Kidney capillary endothelial cell (primary cell): Measurements from ENCODE around the gene C5AR1.
A peak's percentile ranks its signal among the peaks of the same experiment; 100 is the strongest.
"Not testable (repeated sequence)": the region's sequence is repeated elsewhere in the genome, so short reads cannot be mapped to it uniquely, and the experiment has no call there.

Source experiments
- DNase-seq: peaks from one replicate; pipeline ENCODE4 v3.0.0-alpha.2; 2018; ENCODE audit warnings: low spot score

The C5AR1 gene

DNA sequence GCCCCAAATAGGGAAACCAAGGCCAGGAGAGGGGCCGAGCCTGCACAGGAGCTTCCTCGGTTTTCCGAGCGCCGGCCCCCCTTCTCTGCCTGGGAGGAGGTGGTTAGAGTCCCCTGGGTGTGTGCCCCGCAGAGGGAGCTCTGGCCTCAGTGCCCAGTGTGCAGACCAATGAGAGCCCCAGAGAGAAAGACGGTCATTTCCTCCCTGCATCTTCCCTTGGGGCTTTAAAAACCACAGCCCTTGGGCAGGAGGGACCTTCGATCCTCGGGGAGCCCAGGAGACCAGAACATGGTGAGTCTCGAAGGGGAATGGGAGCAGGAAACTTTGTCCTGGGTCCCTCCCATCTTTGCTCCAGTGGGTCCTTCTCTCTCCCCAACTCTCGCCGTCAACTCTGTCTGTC is at the start of gene C5AR1:
Gene C5AR1, plus strand, starts transcription at position 254 of the 400 bp plus-strand sequence. Its CDS starts 35 bp downstream, at position 289.
- no peak for DNase-seq

DNA sequence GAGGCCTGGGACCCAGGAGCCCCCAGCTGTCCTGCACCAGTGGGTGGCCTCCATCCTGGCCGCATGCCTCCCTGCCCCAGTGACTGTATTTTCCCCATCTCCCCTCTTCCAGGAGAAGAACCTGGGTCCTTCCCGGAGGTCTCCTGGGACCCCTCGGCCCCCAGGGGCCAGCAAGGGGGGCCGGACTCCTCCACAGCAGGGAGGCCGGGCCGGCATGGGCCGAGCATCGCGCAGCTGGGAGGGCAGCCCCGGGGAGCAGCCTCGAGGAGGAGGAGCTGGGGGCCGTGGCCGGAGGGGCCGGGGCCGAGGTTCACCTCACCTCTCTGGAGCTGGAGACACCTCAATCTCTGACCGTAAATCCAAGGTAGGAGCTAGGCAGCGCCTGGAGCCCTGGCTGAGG is 49.2 kb upstream of the C5AR1 start:
- no peak for DNase-seq

DNA sequence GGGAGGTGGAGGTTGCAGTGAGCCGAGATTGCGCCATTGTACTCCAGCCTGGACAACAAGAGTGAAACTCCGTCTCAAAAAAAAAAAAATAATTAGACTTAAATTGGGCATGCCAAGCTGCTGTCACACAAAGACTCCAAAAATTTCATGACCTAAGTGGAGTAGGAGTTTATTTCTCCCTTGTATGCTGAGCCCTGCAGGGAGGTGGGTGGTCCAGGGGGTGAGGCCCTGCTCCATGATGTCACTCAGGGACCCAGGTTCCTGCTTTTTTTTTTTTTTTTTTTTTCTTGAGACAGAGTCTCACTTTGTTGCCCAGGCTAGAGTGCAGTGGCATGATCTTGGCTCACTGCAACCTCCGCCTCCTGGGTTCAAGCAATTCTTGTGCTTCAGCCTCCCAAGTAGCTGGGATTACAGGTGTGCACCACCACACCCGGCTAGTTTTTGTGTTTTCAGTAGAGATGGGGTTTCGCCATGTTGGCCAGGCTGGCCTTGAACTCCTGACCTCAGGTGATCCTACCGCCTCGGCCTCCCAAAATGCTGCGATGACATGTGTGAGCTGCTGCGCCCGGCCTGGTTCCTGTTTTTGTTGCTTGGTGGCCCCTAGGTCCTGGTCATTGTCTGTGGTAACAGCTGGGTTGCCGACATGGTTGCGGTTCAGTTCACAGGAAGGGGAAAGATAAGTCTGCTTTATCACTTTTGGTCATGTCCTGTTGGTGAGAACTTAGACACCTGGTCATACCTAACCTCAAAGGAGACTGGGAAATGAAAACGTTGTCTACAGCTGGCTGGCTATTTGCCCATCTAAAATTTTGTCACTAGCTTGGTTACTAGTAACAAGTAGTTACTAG is 47.5 kb upstream of the C5AR1 start:
- not testable (repeated sequence) for DNase-seq

DNA sequence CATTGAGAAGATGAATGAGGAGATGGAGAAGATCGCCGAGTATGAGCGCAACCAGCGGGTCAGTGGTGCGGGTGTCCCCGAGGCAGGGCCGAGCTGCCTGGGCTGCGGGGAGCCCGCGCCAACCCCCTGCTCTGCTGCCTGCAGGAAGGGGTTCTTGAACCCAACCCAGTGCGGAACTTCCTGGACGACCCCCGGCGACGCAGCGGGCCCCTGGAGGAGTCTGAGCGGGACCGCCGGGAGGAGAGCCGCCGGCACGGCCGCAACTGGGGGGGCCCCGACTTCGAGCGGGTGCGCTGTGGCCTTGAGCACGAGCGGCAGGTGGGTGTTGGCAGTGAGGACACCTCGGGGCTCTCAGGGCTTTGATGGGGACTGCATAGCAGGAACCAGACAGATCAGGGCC is 45.0 kb upstream of the C5AR1 start:
- DNase-seq, result no peak

DNA sequence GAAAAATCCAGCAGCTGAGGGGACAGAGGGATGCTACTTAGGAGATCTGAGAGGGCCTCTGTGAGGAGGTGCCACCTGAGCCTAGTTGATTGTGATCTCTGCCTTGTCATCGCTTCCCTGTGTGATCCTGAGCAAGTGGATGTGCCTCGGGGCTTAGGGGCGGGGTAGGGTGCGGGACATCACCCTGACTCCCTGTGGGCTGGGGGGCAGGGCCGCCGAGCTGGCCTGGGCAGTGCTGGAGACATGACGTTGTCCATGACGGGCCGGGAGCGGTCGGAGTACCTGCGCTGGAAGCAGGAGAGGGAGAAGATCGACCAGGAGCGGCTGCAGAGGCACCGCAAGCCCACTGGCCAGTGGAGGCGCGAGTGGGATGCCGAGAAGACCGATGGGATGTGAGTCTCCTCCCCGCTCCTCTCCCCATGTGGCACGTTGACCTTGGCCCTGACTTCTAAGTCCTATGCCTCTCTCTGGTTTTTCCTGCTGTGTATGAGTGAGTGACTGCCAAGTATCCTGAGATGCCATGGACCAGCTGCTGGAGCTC is 43.2 kb upstream of the C5AR1 start:
- DNase-seq, result no peak

DNA sequence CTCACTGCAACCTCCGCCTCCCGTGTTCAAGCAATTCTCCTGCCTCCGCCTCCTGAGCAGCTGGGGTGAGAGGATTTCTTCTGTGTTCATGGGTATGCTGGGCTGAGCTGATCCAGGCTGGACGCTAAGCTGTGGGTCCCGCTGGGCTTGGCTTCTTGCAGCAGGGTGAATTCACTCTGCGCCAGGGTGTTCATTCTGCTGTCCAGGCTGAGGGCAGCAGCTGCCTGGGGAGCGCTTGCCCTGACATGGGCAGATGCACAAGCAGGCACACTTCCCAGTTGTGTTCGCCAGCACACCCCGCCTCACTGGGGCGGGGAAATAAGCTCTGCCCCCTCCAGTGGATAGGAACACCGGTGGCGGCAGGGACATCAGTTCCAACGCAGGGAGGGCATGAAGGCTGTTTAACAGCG is 42.3 kb upstream of the C5AR1 start:
- no peak for DNase-seq

DNA sequence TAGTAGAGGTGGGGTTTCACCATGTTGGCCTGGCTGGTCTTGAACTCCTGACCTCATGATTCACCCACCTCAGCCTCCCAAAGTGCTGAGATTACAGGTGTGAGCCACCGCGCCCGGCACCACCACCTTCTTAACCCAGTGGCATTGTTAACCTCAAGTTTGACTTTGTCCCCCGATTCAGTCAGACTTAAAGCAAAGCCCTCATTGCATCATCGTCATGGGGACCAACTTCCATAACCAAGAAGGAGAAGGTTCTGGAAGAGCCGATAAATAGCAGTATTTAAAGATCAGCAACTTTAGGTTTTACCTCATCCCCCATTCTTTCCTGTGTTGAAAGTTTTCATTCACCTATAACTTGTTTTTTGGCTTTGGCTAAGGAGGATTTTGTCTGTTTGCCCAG is 41.6 kb upstream of the C5AR1 start:
- no peak for DNase-seq

DNA sequence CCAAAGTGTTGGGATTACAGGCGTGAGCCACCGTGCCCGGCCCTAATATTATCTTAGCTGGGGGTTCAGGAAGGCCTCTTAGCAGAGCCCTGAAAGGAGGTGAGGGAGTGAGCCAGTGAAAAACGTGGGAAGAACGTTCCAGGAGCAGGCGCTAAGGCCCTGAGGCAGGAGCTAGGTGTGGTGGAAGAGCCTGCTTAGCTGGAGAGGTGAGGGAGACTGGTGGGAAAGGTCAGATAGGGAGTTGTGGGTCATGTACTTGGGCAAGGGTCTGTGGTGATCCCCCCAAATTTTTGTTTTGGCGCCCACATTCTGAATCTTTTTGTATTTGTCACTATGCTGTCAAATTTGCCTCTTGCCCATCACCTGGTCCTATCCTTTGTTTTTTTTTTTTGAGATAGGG is 40.1 kb upstream of the C5AR1 start:
- DNase-seq, result no peak

DNA sequence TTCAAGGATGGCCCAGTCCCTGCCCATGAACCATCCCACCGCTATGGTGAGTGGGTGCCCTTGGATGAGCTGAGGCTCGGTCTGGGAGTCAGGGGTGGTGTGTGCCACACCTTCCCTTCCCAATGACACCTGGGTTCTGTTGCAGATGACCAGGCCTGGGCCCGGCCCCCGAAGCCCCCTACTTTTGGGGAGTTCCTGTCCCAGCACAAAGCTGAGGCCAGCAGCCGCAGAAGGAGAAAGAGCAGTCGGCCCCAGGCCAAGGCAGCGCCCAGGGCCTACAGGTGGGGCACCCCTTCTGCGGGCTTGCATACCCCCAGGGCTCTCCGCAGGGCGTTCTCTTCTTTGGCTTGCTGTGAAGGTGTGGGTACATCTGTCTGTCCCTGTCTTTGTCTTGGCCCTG is 39.3 kb upstream of the C5AR1 start:
- no peak for DNase-seq

DNA sequence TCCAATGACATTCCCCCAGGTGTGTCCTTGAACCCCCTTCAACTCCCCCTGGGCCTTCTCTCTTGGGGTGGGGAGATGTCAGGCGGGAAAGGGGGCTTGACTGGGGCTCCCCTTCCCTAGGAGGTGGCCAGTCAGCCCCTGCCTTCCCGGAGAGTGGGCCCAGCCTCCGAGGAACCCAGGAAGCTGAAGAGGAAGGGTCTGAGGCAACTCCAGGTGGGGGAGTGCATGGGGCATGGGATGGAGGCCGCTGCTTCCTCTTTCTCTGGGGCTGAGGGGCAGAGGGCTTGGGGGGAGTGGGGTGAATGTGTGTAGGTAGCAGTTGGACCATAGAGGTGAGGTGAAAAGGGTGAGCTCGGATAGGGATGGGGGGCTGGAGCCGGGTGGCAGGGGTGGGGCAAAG is 37.7 kb upstream of the C5AR1 start:
- DNase-seq, result no peak

DNA sequence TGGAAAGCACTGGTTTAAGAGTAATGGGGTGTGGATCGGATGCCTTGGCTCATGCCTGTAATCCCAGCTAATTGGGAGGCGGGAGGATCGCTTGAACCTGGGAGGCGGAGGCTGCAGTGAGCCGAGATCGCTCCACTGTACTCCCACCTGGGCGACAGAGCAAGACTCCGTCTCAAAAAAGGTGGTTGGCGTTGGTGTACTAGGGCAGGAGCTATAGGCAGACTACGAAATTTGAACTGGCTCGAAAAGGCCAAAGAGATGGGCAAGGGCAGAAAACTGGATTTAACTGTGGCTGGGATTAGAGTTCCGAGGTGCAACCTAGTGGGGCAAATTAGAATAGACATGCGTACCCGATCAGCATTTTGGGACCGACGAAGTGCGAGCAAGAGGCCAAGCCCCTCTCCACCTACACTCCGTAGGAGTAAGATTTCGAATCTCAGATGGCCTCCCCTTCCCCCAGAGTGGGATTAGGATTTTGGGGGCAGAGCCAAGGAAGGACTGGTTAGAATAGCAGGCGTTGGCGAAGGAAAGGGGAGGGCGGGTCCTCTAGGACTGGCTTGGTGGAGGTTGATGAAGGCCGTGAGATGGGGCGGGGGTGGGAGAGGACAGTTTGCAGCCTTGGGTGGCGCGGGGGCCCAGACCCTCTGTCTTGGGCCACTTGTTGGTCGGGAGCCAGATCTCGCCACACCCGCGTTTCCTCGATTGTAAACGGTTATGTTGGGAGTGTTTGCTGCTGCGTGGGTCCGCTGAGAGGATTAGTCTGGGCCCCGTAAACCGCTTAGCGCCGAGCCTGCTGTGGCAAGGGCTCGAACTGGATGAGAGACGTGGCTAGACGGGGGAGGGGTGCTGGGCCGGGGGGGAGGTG is 37.0 kb upstream of the C5AR1 start:
- no peak for DNase-seq

DNA sequence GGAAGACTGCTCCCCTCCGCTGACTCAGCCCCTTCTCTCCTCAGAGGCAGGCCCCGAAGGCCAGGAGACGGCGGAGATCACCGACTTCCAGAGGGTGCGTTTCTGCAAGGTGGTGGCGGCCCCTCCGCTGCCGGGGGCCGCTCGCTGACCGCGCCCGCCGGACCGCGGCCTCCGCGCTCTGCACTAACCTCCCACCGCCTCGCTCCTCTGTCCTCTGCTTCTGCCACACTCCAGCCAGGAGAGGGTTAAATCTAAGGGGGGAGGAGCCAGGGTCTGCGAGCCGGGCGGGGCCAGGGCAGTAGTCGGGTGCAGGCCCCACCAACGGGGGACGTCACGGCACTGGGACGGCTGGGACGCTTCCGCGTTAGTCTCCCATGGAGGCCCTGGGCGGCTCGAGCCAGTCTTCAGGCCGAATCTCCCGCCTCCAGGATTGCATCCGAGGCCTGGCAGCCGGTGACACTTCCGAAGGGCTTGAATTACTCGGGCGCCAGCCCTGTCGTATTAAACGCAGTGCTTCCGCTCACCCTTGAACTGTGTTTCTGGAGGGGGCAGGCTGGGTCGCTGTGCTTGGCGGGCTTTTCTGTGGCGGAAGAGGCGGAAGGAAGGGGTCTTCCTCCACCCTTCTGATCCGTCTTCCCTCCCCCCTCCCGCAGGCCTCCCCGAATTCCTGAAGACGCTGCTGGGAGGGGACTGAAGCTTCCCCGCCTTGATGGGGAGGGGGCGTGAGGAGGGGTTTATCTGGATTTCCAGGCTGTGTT is 36.2 kb upstream of the C5AR1 start:
- DNase-seq, result peak; percentile 82

DNA sequence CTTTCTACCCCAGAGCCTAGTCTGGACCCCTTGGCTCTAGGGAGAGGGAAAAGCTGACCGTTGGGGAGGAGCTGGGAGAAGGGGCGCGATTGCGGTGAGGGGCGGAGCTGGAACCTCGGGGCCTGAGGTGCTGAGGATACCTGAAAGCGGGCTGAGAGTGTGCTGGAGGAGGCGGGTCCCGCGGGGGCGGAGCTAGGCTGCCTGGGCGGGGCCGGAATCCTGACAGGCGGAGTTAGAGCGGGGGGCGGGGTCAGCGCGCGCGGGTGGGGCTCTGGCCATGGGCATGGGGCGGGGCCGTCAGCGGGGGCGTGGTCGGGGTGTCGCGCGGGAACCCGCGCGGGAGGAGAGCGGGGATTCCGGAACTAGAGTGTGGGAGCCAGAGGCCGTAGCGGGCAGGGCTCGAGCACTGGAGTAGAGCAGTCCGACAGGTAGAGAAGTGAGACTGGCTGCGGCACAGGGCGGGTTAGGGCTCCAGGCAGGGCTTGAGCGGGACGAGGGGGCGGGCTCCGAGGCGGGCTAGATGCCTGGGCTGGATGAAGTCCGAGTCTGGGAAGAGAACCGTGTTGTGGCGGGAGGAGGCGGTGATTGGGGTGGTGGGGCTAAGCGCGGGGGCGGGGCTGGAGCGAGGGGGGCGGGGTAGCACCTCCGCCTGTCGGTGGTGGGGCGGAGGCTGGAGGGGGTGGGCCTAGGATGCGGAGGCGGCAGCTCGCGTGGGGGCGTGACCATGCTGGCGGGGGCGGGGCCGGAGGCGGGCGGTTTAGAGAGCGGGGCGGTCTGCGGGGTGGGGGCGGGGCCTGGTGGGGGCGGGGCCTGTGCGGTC is 35.4 kb upstream of the C5AR1 start, which contains the start of gene INAFM1:
Gene INAFM1, plus strand, starts transcription at position 815 of the 820 bp plus-strand sequence. CDS start 35 bp downstream, outside the sequence.
- DNase-seq, result peak; percentile 85

DNA sequence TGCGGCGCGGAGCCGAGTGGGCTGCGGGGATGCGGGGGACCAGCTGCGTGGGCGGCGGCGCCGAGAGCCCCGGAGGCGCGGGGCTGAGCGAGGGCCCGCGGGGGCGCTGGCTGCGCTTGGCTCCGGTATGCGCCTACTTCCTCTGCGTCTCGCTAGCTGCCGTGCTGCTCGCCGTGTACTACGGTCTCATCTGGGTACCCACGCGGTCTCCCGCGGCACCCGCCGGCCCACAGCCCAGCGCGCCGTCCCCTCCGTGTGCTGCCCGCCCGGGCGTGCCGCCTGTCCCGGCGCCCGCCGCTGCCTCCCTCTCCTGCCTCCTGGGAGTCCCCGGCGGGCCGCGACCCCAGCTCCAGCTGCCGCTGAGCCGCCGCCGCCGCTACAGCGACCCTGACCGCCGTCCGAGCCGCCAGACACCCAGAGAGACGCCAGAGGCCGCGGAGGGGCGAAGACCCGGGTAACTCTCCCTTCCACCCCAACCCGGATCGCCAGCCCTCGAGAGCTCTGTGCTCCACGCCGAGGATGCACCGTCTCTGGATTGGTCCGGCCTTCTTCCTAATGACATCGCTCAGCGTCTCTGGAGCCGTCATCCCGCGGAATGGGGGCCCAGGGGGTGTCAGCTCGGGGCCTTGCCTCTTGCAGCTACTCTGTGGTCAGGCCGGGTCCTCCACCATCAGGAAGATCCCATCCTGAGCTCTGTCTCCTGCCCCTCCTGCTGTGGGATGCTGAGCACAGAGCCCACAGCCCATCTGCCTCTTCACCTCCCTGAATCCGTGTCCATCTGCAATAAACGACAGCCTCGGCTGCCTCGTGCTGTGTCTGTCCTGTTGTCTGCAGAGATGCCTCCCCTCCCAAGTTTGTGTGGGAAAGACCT is 34.5 kb upstream of the C5AR1 start:
- DNase-seq, result no peak

DNA sequence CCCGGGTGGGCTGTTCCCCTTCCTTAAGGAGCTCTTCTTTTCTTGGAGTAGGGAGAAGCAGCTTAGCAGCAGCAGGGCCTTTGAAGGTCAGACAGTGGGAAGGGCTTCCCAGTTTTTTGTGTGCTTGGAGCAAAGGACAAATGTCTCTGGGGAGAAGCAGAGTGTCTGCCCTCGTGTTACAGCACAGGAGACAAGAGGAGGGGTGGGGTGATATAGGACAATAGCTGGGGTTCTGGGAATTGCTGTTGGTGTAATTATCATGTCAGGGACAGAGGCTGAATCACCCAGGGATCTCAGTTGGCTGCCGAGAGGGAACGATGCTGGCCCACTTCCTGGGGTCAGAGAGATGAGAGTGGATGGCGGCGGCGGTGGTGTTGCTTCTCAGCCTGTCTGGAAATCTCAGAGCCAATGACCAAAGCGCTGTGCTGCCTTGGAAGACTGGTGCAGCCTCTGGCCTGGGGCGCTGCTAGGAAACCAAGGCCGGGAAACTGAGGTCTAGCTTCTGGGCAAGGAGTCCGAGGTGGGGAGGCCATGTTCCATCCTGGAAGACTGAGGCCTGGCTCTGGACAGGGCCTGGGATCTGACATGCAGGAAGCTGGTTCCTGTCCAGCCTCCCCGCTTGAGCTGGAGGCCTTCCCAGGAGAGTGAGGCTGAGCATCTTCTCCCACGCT is 33.7 kb upstream of the C5AR1 start:
- no peak for DNase-seq

DNA sequence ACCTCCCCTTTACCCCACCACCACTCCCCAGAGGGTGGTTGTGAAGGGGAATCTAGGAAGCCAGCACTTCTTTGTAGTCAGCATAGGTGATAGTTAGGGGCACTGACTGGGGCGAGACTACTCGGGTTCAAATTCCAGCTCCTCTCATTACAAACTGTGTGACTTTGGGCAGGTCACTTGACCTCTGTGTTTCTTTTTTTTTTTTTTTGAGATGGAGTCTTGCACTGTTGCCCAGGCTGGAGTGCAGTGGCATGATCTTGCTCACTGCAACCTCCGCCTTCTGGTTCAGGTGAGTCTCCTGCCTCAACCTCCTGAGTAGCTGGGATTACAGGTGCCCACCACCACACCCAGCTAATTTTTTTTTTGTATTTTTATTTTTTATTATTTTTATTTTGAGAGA is 33.1 kb upstream of the C5AR1 start:
- not testable (repeated sequence) for DNase-seq

DNA sequence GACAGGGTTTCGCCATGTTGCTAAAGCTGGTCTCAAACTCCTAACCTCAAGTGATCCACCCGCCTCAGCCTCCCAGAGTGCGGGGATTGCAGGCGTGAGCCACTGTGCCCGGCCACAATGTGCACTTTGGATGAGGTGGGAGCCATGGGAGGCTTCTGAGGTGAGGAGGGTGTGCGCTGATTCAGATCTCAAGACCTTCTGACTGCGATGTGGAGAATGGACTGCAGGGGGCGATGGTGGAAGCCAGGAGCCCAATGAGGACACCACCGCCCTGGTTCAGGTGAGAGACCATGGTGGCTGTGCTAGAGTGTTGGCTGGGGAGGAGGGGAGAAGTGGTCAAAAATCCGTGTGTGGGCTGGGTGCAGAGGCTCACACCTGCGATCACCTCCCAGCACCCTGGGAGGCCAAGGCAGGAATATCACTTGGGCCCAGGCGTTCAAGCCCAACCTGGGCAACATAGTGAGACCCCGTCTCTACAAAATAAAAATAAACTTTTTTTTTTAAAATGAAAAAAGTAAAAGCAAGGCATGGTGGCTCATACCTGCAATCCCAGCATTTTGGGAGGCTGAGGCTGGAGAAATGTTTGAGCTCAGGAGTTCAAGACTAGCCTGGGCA is 29.4 kb upstream of the C5AR1 start:
- peak; percentile 11 for DNase-seq

DNA sequence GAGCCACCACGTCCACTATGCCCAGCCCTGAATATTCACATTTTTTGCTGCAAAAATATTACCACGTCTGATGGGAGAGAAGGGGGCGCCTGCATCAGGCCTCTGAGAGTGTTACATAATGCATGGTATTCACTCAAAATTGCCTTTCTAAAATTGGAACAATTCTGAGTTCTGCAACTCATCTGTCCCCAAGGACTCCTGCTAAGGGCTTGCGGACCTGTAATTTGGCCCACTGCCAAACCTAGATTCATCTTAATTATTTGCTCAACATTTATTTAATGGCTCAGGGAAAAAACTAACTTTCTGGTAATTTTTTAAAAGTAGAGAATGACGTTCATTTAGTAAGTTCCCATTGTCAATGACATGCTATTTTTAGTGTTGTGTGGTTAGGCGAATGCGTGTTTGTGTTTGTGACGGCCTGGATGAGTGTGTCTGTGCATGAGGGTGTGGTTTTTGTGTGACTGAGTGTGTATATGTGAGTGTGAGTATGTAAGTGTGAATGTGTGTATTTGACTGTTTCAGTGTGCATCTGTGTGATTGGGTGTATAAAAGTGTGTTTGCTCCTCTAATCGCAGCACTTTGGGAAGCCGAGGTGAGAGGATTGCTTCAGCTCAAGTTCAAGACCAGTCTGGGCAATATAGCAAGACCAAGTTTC is 26.1 kb upstream of the C5AR1 start:
- DNase-seq, result no peak
